GM19238 (cell line): ENCODE results near the gene SFN.
"Not testable (repeated sequence)": the region's sequence is repeated elsewhere in the genome, so short reads cannot be mapped to it uniquely, and the experiment has no call there.

Experiments used
- DNase-seq: peaks from one replicate; pipeline ENCODE4 v3.0.0; 2011; ENCODE audit warnings: low spot score; ENCODE audit not compliant: insufficient read length

The SFN gene

GRCh38 chr1:26839339-26839722 lies 23.6 kb upstream of the SFN start:
- DNase-seq: no peak

GRCh38 chr1:26839779-26840178 lies 23.2 kb upstream of the SFN start:
- DNase-seq: no peak

GRCh38 chr1:26844424-26845196 lies 18.3 kb upstream of the SFN start:
- no peak for DNase-seq

GRCh38 chr1:26847826-26848225 lies 15.1 kb upstream of the SFN start:
- not testable (repeated sequence) for DNase-seq

- no peak for DNase-seq
These were observed 14.4 kb upstream of the SFN start for GRCh38 chr1:26848499-26848898.

- DNase-seq: no peak
These were observed 13.8 kb upstream of the SFN start for GRCh38 chr1:26848941-26849774.

GRCh38 chr1:26851106-26851684 lies 11.8 kb upstream of the SFN start:
- no peak for DNase-seq

GRCh38 chr1:26852701-26853100 lies 10.2 kb upstream of the SFN start:
- DNase-seq: no peak

- DNase-seq: peak; percentile 74
These were observed 9.8 kb upstream of the SFN start for GRCh38 chr1:26853156-26853555.

- DNase-seq: no peak
These were observed 9.3 kb upstream of the SFN start for GRCh38 chr1:26853600-26853999.

- DNase-seq: no peak
These were observed 8.0 kb upstream of the SFN start for GRCh38 chr1:26854906-26855305.

GRCh38 chr1:26855636-26856035 lies 7.3 kb upstream of the SFN start:
- no peak for DNase-seq

- DNase-seq: no peak
These were observed 6.8 kb upstream of the SFN start for GRCh38 chr1:26856181-26856580.

- DNase-seq: no peak
These were observed 6.1 kb upstream of the SFN start for GRCh38 chr1:26856604-26857469.

- DNase-seq: no peak
These were observed 5.4 kb upstream of the SFN start for GRCh38 chr1:26857473-26858060.

- no peak for DNase-seq
These were observed 4.8 kb upstream of the SFN start for GRCh38 chr1:26858160-26858559.

GRCh38 chr1:26858891-26859640 lies 3.9 kb upstream of the SFN start:
- DNase-seq: no peak

- no peak for DNase-seq
These were observed 1.7 kb upstream of the SFN start for GRCh38 chr1:26861286-26861701.

GRCh38 chr1:26861889-26862378 lies 1.0 kb upstream of the SFN start:
- DNase-seq: no peak

GRCh38 chr1:26863685-26864077 lies 732 bp downstream of the SFN start:
- no peak for DNase-seq
